GM06990 (cell line): ENCODE measurements around the gene C16orf96.

ENCODE experiments used
- DNase-seq: peaks from one replicate; pipeline ENCODE4 v3.0.0-alpha.2; 2011; ENCODE audit not compliant: insufficient read length; ENCODE audit errors: extremely low read depth
- H3K27me3 ChIP-seq: replicated peaks from 2 replicates; pipeline ENCODE4 v1.6.0; 2011; ENCODE audit warnings: low read length; ENCODE audit not compliant: control insufficient read depth, insufficient read depth
- H3K36me3 ChIP-seq: 2 replicates; pipeline ENCODE4 v1.5.1; 2011; ENCODE audit warnings: low read length; ENCODE audit not compliant: control insufficient read depth, insufficient read depth
- H3K4me3 ChIP-seq: replicated peaks from 2 replicates; pipeline ENCODE4 v1.5.1; 2011; ENCODE audit warnings: low read depth, mild to moderate bottlenecking, control low read depth, low read length
- CTCF ChIP-seq: IDR thresholded peaks from 2 replicates; pipeline ENCODE4 v1.5.1; 2011; ENCODE audit warnings: low read length, control low read depth, mild to moderate bottlenecking, inconsistent platforms; ENCODE audit not compliant: insufficient read depth, poor library complexity, severe bottlenecking

C16orf96 gene

GRCh38 chr16:4574919-4575705 lies 19.0 kb downstream of the C16orf96 start:
- peak; percentile 33 for TF ChIP-seq CTCF
- H3K4me3 ChIP-seq: no peak overlapping the region
- no peaks in the 10 kb centered on the region for H3K36me3 ChIP-seq
- DNase-seq: no peak
- no peaks in the 10 kb centered on the region for H3K27me3 ChIP-seq

GRCh38 chr16:4576008-4576407 lies 19.9 kb downstream of the C16orf96 start:
- TF ChIP-seq CTCF: no peak
- DNase-seq: no peak
- Histone ChIP-seq H3K27me3 (no peaks in the 10 kb centered on the region), H3K36me3 (no peaks in the 10 kb centered on the region), H3K4me3 (no peak overlapping the region)

- H3K4me3 ChIP-seq: no peak overlapping the region
- no peak for TF ChIP-seq CTCF
- H3K27me3 ChIP-seq: no peaks in the 10 kb centered on the region
- H3K36me3 ChIP-seq: no peaks in the 10 kb centered on the region
- DNase-seq: no peak
Observed at GRCh38 chr16:4578961-4579530, 22.9 kb downstream of the C16orf96 start.

- no peak overlapping the region for H3K4me3 ChIP-seq
- no peaks in the 10 kb centered on the region for H3K36me3 ChIP-seq
- H3K27me3 ChIP-seq: no peaks in the 10 kb centered on the region
- no peak for DNase-seq
- no peak for TF ChIP-seq CTCF
Observed at GRCh38 chr16:4580250-4580649, 24.1 kb downstream of the C16orf96 start.

GRCh38 chr16:4583906-4584305 lies 27.8 kb downstream of the C16orf96 start:
- no peak for TF ChIP-seq CTCF
- Histone ChIP-seq H3K27me3 (no peaks in the 10 kb centered on the region; the same call in 1 of the 2 replicates), H3K4me3 (no peak overlapping the region), H3K36me3 (no peaks in the 10 kb centered on the region)
- no peak for DNase-seq
